ENCODE results near the gene CACNA2D3. TPM values are rescaled to one million over a fixed set of nuclear protein-coding genes. Genes with fewer than 3 reads are reported as not detected.

Gene CACNA2D3
- total RNA-seq, 1 experiment from 2014 or later = 0.91 TPM

- no peak for DNase-seq (ENCODE audit: low read depth)
These were observed 93.2 kb downstream of the CACNA2D3 start for GRCh38 chr3:54215521-54215920.

- no peak for DNase-seq (ENCODE audit: low read depth)
These were observed 95.5 kb downstream of the CACNA2D3 start for GRCh38 chr3:54217828-54218227.

- DNase-seq (ENCODE audit: low read depth) = no peak
These were observed 100.0 kb downstream of the CACNA2D3 start for GRCh38 chr3:54222316-54222715.

GRCh38 chr3:54223063-54223462, 100.7 kb downstream of the CACNA2D3 start:
- DNase-seq (ENCODE audit: low read depth) = no peak

GRCh38 chr3:54225841-54226528, 103.6 kb downstream of the CACNA2D3 start:
- no peak for DNase-seq (ENCODE audit: low read depth)

GRCh38 chr3:54228806-54229205, 106.5 kb downstream of the CACNA2D3 start:
- no peak for DNase-seq (ENCODE audit: low read depth)

- DNase-seq (ENCODE audit: low read depth) = no peak
These were observed 110.3 kb downstream of the CACNA2D3 start for GRCh38 chr3:54232618-54233017.

- DNase-seq (ENCODE audit: low read depth) = no peak
These were observed 113.6 kb downstream of the CACNA2D3 start for GRCh38 chr3:54235998-54236397.

GRCh38 chr3:54237109-54237508, 114.8 kb downstream of the CACNA2D3 start:
- DNase-seq (ENCODE audit: low read depth) = no peak

GRCh38 chr3:54237788-54238502, 115.6 kb downstream of the CACNA2D3 start:
- DNase-seq (ENCODE audit: low read depth) = no peak

GRCh38 chr3:54240309-54240708, 118.0 kb downstream of the CACNA2D3 start:
- no peak for DNase-seq (ENCODE audit: low read depth)

- peak; percentile 46 for DNase-seq (ENCODE audit: low read depth)
These were observed 120.9 kb downstream of the CACNA2D3 start for GRCh38 chr3:54243056-54243931.

- DNase-seq (ENCODE audit: low read depth) = no peak
These were observed 121.8 kb downstream of the CACNA2D3 start for GRCh38 chr3:54243960-54244682.

- no peak for DNase-seq (ENCODE audit: low read depth)
These were observed 129.4 kb downstream of the CACNA2D3 start for GRCh38 chr3:54251705-54252104.

- no peak for DNase-seq (ENCODE audit: low read depth)
These were observed 134.9 kb downstream of the CACNA2D3 start for GRCh38 chr3:54257125-54257720.

- DNase-seq (ENCODE audit: low read depth) = no peak
These were observed 137.3 kb downstream of the CACNA2D3 start for GRCh38 chr3:54259636-54260035.

GRCh38 chr3:54261141-54261540, 138.8 kb downstream of the CACNA2D3 start:
- no peak for DNase-seq (ENCODE audit: low read depth)

GRCh38 chr3:54262541-54262940, 140.2 kb downstream of the CACNA2D3 start:
- DNase-seq (ENCODE audit: low read depth) = no peak

- DNase-seq (ENCODE audit: low read depth) = no peak
These were observed 140.6 kb downstream of the CACNA2D3 start for GRCh38 chr3:54262946-54263345.

GRCh38 chr3:54264050-54264449, 141.7 kb downstream of the CACNA2D3 start:
- DNase-seq (ENCODE audit: low read depth) = no peak

- DNase-seq (ENCODE audit: low read depth) = no peak
These were observed 148.6 kb downstream of the CACNA2D3 start for GRCh38 chr3:54270816-54271526.
